Activated T-cell treated with anti-CD3 and anti-CD28 coated beads for 24 hours (primary cell): ENCODE results near the gene MCU.

ENCODE experiments used
- DNase-seq: peaks from one replicate; pipeline ENCODE4 v3.0.0-alpha.2; 2020; ENCODE audit warnings: low read depth

The MCU gene

DNA sequence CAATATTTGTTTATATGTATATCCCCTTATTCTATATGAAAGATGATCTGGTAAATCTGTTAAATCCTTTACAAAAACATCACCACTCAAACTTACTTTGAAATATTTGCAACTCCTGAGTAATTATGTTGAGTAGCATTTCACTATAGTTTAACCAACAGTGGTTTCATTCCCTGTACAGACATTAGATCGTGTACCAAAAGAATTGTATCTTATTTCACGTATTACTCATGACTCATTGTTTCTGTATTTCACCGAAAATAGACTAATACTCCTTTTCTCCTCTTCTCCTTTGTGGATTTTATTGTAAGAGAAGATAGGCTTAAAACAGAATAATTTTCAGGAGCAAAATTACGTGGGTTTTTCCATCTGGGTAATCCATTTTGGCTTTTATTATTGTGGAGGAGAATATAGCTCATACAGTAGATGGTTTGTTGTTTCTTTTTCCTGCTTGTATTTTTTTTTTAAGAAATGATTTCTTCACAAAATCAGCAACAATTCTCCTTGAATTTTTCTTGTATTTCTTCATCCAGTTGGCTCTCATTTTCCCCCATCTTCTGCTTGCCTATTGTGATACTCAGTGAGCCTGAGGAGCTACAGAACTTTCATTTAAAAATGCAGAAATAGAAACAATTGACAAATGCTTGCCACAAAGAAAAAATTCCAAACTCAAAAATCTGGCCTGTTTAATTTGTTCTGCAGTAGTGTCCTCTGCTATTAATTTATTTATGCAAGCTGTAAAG is 111.0 kb downstream of the MCU start:
- no peak for DNase-seq

DNA sequence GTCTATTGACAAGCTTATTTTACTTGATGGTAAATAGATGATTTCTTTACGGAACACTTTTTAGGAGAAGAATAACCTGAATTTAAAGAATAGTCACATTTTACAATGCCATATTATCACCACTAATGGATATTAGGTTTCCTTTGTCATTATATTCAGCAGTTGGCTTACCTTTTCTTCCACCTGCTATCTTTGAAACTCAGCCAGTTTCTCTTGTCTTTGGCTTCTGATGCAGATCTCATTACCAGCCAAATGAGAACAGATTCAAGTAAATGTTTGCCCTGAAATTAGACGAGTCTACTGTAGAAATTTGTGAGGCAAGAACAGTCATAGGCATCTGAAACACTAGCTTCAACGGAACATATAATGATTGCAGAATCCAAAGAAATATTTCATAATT is 116.1 kb downstream of the MCU start:
- no peak for DNase-seq

DNA sequence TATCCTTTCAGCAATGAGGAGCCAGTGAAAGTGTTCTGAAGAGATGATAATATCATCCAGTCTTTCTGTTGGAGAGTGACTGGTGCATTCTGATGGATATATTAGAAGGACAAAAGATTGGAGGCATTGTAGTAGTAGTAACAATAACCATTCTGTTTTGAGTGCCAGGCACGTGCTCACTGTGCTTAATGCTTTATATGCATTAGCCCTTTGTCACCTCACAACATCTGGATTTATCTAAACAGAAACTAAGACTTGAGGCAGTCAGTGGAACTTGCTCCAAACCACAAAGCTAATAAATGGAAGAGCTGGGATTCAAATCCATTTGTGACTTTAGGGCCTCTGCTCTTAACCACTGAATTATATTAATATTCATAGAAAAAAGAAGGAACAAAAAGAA is 117.1 kb downstream of the MCU start:
- no peak for DNase-seq

DNA sequence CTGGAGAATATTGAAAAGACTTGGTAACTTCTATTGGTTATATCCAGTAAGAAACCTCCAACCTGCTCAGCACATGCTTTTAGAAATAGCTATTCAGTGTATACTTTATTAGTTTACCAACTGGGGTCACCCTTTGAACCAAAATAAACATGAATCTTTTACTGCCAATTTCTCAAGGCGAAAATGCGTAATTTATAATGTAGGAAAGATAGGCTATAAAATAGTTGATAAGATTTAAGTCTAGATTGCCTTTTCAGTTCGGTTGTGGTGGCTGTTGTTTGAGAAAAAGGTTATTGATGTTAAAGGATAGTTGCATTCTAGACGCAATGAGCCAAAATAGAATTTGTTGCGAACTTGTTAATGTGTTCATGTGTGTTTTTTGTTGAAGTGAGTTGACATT is 119.0 kb downstream of the MCU start:
- DNase-seq = no peak

DNA sequence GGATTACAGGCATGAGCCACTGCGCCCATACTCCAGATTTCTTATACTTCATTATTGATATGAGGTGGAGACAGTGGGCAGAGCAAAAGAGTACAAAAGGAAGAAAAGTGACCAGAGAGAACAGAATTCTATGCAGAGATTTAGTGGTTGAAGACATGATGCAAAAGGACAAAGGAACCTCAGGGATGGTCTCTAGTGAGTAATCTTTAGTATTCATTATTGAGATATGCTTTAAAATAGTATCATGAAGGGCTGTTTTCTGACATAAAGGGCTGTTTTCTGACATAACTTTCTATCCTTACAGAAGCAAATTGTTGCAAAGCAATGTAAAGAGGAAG is 120.4 kb downstream of the MCU start:
- no peak for DNase-seq

DNA sequence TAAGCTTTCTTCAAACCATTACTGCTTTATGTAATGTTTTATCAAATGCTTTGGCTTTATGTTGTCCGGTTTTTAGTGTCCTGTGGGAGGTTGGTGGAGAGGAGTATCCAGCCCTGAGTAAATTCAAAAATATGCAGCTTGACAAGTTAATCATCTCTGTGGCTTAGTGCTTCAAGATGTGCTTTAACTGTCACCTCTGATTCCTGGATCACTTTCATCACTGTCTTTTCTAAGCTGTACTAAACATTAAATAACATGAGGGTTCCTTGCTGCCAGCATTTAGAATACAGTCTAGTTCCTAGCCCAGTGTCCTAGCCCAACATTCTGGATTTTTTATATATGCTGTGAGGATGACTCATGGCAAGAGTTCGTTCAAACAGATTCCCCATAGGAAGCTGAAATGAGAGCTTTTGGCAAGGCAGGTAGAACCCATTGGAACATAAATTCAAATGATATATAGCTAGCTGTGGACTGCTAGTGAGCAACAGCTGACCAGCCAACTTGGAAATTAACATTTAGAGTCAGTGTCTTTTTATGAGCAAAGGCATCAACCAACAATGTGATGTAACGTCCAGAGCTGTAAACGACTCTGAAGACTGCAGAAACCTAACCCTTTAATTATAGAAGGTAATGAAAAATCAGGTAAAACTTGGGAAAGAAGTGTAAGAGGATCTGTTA is 120.9 kb downstream of the MCU start:
- DNase-seq = no peak

DNA sequence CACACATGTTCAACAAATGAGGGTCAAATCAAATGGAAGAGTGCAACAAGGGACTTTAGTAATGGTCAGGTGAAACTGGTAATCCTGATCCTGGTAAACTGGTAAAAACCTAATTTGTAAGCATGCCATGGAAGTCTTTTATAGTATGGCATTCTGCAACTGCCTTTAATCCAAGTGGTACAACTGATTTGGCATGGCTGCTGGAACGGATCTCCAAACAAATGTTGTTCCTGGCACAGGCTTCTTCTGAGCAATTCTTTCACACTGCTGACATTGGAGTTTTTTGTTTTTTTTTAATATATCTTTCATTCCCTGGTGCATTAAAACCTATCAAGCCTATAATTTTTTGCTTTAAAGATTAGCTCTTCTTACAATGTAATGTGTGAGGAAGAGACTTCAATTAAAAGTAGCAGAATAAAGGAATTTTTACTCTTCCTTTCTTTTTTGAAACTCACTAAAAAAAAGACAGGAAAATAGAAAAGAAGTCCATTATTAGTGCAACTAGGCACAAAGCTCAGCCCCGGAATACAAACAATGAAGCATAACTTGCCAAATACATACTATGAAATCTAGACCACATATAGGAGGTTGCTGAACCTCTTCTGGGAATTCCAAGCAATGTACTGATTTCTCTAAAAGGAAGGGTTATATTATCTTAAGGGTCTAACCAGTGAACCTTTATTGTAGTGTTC is 122.3 kb downstream of the MCU start:
- no peak for DNase-seq

DNA sequence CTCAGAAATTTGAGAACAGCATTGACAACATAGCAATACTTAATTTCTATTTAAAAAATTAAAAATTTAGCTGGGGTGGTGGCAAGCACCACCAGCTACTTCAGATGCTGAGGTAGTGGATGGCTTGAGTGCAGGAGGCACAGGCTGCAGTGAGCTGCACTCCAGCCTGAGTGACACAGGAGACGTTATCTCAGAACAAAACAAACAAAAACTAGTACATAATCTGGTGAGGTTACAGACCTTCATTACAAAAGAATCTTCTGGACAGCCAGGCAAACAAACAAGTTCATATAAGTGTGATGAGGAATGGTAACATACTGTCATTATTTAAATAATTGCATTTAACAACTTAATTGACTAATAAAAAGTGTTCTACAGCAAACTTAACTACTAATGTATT is 124.6 kb downstream of the MCU start:
- no peak for DNase-seq

DNA sequence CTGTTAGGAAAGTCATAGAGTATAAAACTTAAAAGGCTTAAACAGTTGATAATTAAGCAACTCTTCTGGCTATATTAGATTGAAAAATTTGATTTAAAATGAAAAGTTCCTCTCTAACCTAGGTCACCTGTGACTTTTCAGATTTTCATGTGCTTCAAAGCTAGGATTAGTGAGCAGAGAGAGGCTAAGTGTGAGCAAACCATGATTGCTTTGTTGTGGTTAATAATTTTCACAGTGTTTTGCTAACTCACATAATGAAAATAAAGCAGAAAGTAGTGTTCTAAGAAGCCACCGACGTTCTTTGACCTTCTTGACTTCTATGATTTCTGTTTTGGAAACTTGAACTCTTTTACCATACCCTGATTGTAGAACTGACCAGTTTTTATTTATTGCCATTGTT is 126.1 kb downstream of the MCU start:
- no peak for DNase-seq

DNA sequence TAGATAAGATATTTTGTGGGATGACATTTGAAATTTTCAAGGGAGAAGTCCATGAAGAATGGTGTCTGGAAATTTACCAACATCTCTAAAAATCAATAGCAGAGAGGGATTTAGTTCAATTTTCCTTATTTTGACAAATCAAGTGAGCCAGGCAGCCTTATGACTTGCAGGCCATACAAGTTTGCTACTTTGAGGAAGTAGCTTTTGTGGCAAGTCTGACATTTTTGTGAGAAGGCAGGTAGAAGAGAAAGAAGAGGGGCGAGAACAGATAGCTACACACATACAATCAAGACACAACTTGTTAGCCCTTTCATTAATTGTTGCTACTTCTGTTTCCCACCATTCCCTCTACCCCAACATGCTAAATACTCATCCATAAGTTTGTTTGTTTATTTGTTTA is 127.1 kb downstream of the MCU start:
- DNase-seq = no peak

DNA sequence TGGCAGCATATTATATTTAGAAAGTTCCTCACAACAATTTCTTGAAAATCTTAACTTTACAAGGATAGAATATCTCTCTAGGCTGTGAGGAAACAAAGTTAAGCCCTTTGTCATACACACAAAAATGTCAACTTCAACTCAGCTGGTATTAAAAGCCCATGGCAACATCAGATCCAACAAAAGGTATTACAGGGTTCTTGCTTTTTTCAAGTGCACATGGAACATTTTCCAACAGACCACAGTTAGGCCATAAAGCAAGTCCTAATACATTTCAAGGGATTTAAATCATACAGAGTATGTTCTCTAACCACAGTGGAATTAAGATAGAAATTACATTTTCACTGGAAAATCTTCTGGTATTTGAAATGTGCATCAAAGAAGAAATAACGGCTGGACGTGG is 129.7 kb downstream of the MCU start:
- DNase-seq = no peak

DNA sequence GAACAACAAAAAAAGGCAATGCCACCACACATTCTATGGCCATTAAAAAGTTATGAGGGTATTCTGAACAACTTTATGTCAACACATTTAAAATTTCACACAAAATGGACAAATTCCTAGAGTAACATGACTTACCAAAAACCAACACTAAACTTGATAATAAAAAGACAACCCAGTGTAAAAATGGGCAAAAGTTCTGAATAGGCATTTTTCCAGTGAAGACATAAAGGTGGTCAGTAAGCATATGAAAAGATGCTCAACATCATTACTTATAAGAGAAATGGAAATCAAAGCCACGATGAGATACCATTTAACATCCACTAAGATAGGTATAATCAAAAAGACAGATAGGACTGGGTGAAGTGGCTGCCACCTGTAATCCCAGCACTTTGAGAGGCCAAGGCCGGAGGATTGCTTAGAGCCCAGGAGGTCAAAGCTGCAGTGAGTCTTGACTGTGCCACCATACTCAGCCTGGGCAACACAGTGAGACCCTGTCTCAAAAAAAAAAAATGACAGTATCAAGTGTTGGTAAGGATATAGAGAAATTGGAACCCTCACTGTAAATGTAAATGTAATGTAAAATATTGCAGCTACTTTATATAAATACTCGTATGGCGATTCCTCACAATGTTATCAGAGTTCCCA is 130.5 kb downstream of the MCU start:
- DNase-seq = no peak

DNA sequence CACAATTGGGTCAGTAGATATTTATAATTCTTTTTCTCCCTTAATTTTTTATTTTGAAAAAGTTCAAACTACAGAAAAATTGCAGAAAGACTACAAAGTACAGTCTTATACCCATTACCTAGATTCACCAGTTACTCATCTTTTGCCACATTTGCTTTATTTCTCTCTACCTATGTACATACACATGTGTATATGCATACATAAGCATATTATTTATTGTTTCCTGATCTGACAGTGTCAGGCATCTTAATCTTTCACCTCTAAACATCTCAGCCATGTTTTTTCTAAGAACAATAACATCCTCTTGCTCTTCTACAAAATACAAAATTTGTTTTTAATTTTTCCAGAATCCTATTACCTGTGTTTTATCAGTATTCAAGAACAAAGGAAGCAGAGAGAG is 133.2 kb downstream of the MCU start:
- no peak for DNase-seq

DNA sequence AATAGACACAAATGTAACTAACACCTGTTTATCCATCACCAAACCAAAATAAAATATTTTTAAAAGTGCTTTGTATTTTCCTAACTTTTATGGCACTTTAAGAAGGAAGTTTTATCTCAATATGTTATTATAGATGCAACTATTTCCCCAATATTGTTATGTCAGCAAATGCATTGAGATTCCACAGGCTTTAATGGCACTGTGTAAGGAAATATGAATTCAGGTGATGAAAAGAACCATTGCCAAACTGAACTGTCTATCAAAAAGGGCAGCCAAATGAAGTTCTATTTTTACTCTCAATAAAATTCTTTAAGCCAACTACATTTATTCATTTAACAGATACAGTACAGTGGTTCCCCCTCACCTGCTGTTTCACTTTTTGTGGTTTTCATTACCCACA is 134.4 kb downstream of the MCU start:
- DNase-seq = no peak

DNA sequence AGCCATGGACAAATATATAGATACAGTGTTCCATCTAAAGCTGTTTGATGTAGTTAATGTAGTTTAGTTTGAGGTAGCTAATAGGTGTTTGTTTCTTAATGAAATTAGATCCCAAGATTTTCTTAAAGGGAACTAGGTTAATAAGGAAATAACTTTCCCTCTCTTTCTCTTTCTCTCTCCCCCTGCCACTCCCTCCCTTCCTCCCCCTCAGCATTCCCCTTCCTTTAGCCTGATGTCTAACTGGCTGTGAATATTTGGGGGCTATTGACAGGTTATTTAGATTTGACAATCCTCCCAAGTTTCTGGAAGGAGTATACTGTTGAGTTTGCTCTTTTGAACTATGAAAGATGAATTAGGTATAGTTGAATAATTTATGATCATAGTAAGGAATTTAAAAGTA is 136.4 kb downstream of the MCU start:
- no peak for DNase-seq

DNA sequence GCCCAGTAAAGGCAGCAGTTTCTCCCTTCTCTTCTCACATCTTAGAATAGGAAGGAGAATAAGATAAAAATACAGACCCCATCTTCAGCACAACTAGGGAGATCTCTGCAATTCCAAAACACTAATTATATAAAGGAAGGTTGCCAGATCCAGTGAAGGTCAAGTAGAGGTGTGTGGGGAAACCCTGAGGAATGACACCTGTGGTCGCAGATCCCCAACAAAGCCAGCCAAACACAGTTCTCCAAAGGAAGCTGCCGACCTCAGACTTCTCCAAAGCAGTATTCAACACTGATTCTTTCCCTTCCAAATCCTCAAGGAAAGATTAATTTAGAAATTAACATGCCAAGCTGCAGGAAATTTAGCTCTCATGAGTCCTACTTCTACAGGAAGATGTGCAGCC is 138.7 kb downstream of the MCU start:
- DNase-seq = no peak

DNA sequence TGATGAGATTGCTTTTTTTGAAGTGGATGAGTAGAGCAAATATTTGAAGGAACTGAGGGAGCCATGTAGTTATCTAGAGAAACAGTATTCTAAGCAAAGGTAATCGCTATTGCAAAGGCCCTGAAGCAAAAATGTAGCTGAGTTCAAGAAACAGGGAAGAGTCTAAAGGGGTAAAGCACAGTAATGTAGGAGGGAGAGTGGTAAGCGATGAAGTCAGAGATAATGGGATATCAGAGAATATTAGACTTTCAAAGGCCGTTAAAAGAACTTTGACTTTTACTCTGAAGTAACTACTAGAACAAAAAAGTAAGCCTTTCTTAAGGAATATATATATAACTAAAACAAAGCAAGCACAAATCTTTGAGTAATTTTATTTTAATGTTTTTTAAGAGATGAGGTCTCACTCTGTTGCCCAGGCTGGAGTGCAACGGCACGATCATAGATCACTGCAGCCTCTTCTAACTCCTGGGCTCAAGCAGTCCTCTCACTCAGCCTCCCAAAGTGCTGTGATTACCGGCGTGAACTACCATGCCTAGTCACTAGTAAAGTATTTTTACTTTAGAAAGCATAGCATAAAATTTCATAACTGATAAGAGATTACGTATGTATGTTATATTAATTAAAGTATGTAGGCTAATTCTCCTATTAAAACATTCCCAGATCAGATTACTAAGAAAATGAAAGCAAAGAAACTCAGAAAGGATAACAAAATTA is 139.9 kb downstream of the MCU start:
- no peak for DNase-seq

DNA sequence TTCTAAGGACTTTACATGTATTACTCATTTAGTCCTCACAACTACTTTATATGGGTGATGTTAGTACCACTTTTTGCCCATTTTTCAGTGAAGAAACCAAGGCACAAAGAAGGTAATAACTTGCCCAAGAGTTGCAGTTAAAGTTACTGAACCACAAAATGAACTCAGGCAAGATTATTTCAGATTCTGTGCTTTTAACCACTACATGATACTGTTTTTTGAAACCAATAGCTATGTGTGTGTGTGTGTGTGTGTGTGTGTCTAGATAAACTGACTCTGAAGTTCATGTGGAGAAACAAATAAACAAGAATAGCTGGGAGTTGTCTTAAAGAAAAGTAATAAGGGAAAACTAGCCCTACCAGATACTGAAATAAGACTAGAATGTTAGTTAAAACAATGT is 140.8 kb downstream of the MCU start:
- DNase-seq = no peak

DNA sequence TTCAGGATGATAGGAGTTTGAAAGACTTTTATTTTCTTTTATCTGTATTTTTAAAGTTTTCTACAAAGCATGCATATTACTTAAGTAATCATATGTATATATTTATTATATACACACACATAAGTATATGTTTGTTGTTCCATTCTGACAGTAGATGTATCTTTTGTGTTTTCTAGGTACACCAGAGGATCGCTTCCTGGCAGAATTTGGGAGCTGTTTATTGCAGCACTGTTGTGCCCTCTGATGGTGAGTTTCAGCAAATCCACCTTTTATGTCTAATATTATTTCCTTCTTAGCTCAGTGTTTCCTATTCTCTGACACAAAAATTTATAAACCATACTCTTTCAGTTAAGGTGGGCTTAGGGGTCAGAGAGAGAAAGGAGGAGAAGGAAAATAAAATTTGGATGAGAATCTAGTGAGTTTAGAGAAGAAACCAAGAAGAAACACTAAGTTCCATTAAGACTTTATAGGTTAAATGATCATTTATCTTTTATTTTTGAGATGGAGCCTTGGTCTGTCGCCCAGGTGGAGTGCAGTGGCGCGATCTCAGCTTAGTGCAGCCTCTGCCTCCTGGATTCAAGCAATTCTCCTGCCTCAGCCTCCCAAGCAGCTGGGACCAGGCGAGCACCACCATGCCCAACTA is 142.4 kb downstream of the MCU start:
- no peak for DNase-seq

DNA sequence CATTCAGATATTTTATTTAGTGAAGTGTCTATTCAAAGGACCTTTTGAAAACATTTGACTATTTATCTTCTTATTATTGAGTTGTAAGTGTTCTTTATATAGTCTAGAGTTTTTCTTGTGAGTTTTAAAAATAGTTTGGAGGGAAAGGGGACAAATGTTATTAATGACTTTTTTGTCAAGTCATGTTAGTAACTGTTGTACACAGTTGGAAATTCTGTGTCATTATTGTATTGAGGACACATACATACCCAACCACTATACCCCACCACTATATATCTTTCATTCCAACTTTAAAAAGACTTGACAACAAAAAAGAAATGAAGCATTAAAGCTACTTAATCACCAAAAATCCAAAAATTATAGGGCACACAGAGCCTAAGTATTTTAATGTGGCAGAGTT is 148.4 kb downstream of the MCU start:
- no peak for DNase-seq

DNA sequence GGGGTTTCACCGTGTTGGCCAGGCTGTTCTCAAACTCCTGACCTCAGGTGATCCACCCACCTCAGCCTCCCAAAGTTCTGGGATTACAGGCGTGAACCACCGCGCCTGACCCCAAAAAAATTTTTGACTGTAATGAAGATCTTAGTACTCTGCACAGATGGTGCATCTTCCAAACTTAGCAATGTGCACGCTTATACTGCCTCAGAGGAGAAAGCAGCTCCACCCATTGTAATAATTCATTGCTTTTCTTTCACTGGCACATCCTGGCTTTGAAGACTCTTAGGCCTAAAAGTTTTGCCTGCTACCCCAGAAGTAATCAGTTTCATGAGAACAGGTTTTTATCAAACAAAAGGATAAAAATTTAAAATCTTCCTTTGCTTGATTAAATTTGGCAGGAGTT is 149.5 kb downstream of the MCU start:
- DNase-seq = no peak

DNA sequence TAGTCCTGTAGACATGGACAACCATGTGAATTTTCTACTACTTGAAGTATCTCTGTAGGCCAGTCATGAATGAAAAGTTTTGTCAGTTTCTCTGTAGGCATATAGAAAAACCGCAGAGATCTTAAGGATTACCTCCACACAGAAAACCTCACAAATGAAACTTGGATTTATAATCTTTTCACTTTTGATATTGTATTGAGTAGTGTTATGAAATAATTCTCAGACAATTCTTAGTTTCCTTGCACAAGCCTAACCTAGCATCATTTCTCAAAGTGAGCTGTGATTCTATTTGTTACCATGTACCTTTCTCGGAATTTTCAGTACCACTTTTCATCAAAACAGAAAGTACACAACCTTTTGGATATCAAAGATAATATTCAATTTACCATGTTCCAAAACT is 150.2 kb downstream of the MCU start:
- DNase-seq = no peak
